Liver (tissue), 3 donors: Measurements from ENCODE around the gene YY1.

Experiments
- CTCF ChIP-seq: fragments of 150-350 bp; IDR thresholded peaks from 2 replicates; pipeline ENCODE4 v1.5.1; 2017; ENCODE audit warnings: improper control_type of control experiment, low read depth, low read length; ENCODE audit not compliant: missing input control
- EGR1 ChIP-seq, 2 donors: IDR thresholded peaks; 2 replicates each; pipeline ENCODE4 v1.6.1; 2016 to 2018; ENCODE audit warnings: antibody characterized with exemption in 2 of 2, low read depth in 2 of 2
- GABPA ChIP-seq, 2 donors: IDR thresholded peaks in 1 of 2; conservative IDR thresholded peaks in 1 of 2; 2 replicates each; pipeline ENCODE4 v1.6.1; 2016; ENCODE audit warnings: antibody characterized with exemption in 2 of 2, mild to moderate bottlenecking in 1 of 2, moderate library complexity in 1 of 2
- HNF4A ChIP-seq, 2 donors: conservative IDR thresholded peaks; 2 replicates each; pipeline ENCODE4 v1.6.1; 2016; ENCODE audit warnings: antibody characterized with exemption in 2 of 2, mild to moderate bottlenecking in 2 of 2
- JUND ChIP-seq, 2 donors: IDR thresholded peaks; 2 replicates each; pipeline ENCODE4 v1.6.1; 2016; ENCODE audit warnings: antibody characterized with exemption in 2 of 2
- MAX ChIP-seq: IDR thresholded peaks from 2 replicates; pipeline ENCODE4 v1.6.1; 2016; ENCODE audit warnings: antibody characterized with exemption
- RAD21 ChIP-seq, 2 donors: IDR thresholded peaks; 2 replicates each; pipeline ENCODE4 v1.6.1; 2016; ENCODE audit warnings: antibody characterized with exemption in 2 of 2, mild to moderate bottlenecking in 2 of 2
- RXRA ChIP-seq, 2 donors: IDR thresholded peaks; 2 replicates each; pipeline ENCODE4 v1.6.1; 2017 to 2018; ENCODE audit warnings: antibody characterized with exemption in 2 of 2, mild to moderate bottlenecking in 1 of 2
- SP1 ChIP-seq: IDR thresholded peaks from 2 replicates; pipeline ENCODE4 v1.6.1; 2018; ENCODE audit warnings: antibody characterized with exemption, mild to moderate bottlenecking
- TAF1 ChIP-seq: conservative IDR thresholded peaks from 2 replicates; pipeline ENCODE4 v1.6.1; 2016; ENCODE audit warnings: antibody characterized with exemption, mild to moderate bottlenecking
- YY1 ChIP-seq: IDR thresholded peaks from 2 replicates; pipeline ENCODE4 v1.6.1; 2016; ENCODE audit warnings: antibody characterized with exemption, mild to moderate bottlenecking
- ZBTB33 ChIP-seq: IDR thresholded peaks from 2 replicates; pipeline ENCODE4 v1.6.1; 2016; ENCODE audit warnings: antibody characterized with exemption
- TF ChIP-seq, protein P1 (sequence below): IDR thresholded peaks from 2 replicates; pipeline ENCODE4 v1.6.1; 2016; ENCODE audit warnings: antibody characterized with exemption, mild to moderate bottlenecking
- TF ChIP-seq, protein P2 (sequence below): IDR thresholded peaks from 2 replicates; pipeline ENCODE4 v1.6.1; 2016; ENCODE audit warnings: antibody characterized with exemption
- donor health status: healthy.
- donor health status: healthy.

GRCh38 chr14:100268591-100269207 lies 29.8 kb downstream of the YY1 start:
- TF ChIP-seq CTCF (no peak), TAF1 (no peak), EGR1 (IDR thresholded peaks at IDR 0.05; ENCODE audit: low read depth in 2 of 2) (no peak), JUND (IDR thresholded peaks at IDR 0.05) (peak in 1 of 2 donors; percentile 23), RAD21 (IDR thresholded peaks at IDR 0.05) (peak in 1 of 2 donors; percentile 19), GABPA (IDR thresholded peaks at IDR 0.05 in 1 of 2, conservative IDR thresholded peaks at IDR 0.05 in 1 of 2) (no peak), ZBTB33 (no peak), SP1 (peak; percentile 30), YY1 (no peak), MAX (no peak), HNF4A (conservative IDR thresholded peaks at IDR 0.05) (peak; percentile 62 to 73), RXRA (IDR thresholded peaks at IDR 0.05) (no peak)
- TF ChIP-seq, protein P1, sequence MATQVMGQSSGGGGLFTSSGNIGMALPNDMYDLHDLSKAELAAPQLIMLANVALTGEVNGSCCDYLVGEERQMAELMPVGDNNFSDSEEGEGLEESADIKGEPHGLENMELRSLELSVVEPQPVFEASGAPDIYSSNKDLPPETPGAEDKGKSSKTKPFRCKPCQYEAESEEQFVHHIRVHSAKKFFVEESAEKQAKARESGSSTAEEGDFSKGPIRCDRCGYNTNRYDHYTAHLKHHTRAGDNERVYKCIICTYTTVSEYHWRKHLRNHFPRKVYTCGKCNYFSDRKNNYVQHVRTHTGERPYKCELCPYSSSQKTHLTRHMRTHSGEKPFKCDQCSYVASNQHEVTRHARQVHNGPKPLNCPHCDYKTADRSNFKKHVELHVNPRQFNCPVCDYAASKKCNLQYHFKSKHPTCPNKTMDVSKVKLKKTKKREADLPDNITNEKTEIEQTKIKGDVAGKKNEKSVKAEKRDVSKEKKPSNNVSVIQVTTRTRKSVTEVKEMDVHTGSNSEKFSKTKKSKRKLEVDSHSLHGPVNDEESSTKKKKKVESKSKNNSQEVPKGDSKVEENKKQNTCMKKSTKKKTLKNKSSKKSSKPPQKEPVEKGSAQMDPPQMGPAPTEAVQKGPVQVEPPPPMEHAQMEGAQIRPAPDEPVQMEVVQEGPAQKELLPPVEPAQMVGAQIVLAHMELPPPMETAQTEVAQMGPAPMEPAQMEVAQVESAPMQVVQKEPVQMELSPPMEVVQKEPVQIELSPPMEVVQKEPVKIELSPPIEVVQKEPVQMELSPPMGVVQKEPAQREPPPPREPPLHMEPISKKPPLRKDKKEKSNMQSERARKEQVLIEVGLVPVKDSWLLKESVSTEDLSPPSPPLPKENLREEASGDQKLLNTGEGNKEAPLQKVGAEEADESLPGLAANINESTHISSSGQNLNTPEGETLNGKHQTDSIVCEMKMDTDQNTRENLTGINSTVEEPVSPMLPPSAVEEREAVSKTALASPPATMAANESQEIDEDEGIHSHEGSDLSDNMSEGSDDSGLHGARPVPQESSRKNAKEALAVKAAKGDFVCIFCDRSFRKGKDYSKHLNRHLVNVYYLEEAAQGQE: no peak
- TF ChIP-seq, protein P2, sequence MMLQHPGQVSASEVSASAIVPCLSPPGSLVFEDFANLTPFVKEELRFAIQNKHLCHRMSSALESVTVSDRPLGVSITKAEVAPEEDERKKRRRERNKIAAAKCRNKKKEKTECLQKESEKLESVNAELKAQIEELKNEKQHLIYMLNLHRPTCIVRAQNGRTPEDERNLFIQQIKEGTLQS: no peak
